ENCODE data around the gene NXT1.

DNA sequence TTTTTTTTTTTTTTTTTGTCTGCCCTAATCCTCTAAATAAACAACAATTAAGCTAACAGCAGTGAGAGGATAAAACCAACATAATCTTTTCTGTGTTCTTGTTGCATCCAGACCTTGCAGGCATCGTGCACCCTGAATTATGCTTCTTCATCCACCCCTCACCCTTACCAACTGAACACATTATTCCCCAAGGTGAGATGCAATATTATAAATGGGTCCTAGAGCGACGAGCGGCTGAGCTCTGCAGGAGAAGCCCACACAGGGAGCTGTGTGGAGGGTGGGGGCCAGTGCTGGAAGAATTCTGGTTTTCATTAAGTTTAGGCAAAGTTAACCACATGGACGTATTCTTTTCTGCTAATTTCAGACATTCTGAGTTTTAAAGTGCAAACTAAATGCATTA is 32.2 kb upstream of the NXT1 start:
- TF ChIP-seq, protein P1, sequence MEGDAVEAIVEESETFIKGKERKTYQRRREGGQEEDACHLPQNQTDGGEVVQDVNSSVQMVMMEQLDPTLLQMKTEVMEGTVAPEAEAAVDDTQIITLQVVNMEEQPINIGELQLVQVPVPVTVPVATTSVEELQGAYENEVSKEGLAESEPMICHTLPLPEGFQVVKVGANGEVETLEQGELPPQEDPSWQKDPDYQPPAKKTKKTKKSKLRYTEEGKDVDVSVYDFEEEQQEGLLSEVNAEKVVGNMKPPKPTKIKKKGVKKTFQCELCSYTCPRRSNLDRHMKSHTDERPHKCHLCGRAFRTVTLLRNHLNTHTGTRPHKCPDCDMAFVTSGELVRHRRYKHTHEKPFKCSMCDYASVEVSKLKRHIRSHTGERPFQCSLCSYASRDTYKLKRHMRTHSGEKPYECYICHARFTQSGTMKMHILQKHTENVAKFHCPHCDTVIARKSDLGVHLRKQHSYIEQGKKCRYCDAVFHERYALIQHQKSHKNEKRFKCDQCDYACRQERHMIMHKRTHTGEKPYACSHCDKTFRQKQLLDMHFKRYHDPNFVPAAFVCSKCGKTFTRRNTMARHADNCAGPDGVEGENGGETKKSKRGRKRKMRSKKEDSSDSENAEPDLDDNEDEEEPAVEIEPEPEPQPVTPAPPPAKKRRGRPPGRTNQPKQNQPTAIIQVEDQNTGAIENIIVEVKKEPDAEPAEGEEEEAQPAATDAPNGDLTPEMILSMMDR (conservative IDR thresholded peaks at IDR 0.05; ENCODE audit: low read depth, low read length): no peak
- no peak for TF ChIP-seq EZH2 (IDR thresholded peaks at IDR 0.05; ENCODE audit: low read length, unreplicated experiment)

Measured in PC-3 (cell line).